ENCODE results near the gene ESM1. TPM values are rescaled to one million over a fixed set of nuclear protein-coding genes. Genes with fewer than 3 reads are reported as not detected.

The ESM1 gene
- total RNA-seq, 1 donor from 2014 or later: not detected

DNA sequence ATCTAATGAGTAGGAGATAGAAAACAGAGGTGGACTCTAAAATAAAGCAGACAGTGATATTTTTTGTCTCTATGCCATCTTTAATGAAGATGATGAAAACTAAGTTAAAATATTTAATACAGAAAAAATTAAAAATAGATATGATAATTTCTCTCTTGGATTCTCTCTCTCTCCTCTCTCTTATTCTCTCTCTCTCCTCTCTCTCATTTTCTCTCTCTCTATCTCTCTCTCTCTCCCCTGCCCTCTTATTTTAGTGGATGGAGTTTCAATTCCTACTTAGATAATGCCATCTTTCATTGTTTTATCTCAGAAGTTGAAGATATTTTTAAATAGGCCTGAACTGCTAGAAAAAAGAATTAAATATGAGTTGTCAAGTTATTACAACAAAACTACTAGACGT, 38.2 kb downstream of the ESM1 start:
- intact Hi-C loops (cut with DNase I): loop anchor here (10.0 kb wide), 1 partner anchor 208 kb away; no protein-coding TSS in a partner anchor
- no peak overlapping the region for H3K4me3 ChIP-seq
- no peak for TF ChIP-seq POLR2A (IDR thresholded peaks at IDR 0.05)
- TF ChIP-seq, protein P1, sequence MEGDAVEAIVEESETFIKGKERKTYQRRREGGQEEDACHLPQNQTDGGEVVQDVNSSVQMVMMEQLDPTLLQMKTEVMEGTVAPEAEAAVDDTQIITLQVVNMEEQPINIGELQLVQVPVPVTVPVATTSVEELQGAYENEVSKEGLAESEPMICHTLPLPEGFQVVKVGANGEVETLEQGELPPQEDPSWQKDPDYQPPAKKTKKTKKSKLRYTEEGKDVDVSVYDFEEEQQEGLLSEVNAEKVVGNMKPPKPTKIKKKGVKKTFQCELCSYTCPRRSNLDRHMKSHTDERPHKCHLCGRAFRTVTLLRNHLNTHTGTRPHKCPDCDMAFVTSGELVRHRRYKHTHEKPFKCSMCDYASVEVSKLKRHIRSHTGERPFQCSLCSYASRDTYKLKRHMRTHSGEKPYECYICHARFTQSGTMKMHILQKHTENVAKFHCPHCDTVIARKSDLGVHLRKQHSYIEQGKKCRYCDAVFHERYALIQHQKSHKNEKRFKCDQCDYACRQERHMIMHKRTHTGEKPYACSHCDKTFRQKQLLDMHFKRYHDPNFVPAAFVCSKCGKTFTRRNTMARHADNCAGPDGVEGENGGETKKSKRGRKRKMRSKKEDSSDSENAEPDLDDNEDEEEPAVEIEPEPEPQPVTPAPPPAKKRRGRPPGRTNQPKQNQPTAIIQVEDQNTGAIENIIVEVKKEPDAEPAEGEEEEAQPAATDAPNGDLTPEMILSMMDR (IDR thresholded peaks at IDR 0.05): no peak
- no peak for TF ChIP-seq POLR2AphosphoS5 (IDR thresholded peaks at IDR 0.05; ENCODE audit: insufficient read depth in 1 of 2, low read depth in 1 of 2)

DNA sequence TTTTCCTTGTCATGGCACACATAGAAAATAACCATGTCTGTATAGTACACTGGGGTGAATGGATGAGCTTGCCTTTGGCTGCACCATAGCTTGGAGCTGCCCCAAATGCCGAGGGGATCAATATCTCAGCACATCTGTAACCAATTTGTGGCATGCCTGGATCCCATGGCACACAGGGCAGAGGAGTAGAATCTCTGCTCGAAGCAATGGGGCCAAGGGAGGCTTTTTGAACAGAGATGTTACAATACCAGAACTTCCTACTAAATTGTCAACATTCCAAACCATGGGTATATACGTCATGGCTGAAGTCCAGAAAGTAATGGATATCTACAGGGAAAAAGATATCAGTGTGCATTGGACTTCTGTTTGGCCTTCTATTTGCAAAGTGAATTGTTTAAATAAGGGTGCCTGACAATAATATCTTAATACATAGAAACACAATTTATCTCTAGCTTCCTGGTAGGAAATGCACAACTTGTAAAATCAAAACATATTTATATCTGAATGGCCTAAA, 39.0 kb downstream of the ESM1 start:
- intact Hi-C loops (cut with DNase I): loop anchor here (10.0 kb wide), 1 partner anchor 208 kb away; no protein-coding TSS in a partner anchor
- H3K27ac ChIP-seq: no peak overlapping the region
- no peaks in the 10 kb centered on the region for H3K4me1 ChIP-seq

More for the DNA sequence above, 38.2 kb downstream of the ESM1 start:
- H3K9me3 ChIP-seq: no peaks in the 10 kb centered on the region
- no peaks in the 10 kb centered on the region for H3K27me3 ChIP-seq
- H3K4me1 ChIP-seq: no peaks in the 10 kb centered on the region
- DNase-seq (ENCODE audit: extremely low spot score in 2 of 2): no peak
- no peak overlapping the region for H3K27ac ChIP-seq
- H3K36me3 ChIP-seq: no peaks in the 10 kb centered on the region

DNA sequence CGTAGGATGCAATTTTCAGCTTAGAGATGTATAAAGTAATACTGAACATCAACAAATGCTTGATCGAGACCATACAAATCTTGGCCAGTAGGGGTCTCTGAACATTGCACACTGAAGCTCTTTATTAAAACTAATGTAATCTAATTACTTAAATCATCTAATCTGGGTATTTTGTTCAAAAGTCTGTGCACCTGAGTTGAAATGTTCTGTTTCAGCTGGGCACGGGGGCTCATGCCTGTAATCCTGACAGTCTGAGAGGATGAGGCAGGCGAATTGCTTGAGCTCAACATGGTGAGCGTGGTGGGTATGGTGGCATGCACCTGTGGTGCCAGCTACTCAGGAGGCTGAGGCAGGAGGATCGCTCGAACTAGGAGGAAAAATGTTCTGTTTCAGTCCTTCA, 41.0 kb downstream of the ESM1 start:
- H3K27ac ChIP-seq: no peak overlapping the region
- H3K27me3 ChIP-seq: no peaks in the 10 kb centered on the region
- H3K4me1 ChIP-seq: no peaks in the 10 kb centered on the region
- no peaks in the 10 kb centered on the region for H3K36me3 ChIP-seq
- no peak for TF ChIP-seq POLR2A (IDR thresholded peaks at IDR 0.05)
- TF ChIP-seq, protein P1 (IDR thresholded peaks at IDR 0.05): peak in 1 of 3 experiments; percentile 12
- no peak for TF ChIP-seq POLR2AphosphoS5 (IDR thresholded peaks at IDR 0.05; ENCODE audit: insufficient read depth in 1 of 2, low read depth in 1 of 2)
- DNase-seq (ENCODE audit: extremely low spot score in 2 of 2): no peak
- intact Hi-C loops (cut with DNase I): loop anchor here (10.0 kb wide), 1 partner anchor 210 kb away; no protein-coding TSS in a partner anchor
- H3K4me3 ChIP-seq: no peak overlapping the region
- no peaks in the 10 kb centered on the region for H3K9me3 ChIP-seq

More for the DNA sequence above, 39.0 kb downstream of the ESM1 start:
- H3K9me3 ChIP-seq: no peaks in the 10 kb centered on the region
- H3K36me3 ChIP-seq: no peaks in the 10 kb centered on the region
- TF ChIP-seq, protein P1 (IDR thresholded peaks at IDR 0.05): no peak
- TF ChIP-seq POLR2AphosphoS5 (IDR thresholded peaks at IDR 0.05; ENCODE audit: insufficient read depth in 1 of 2, low read depth in 1 of 2) (no peak), POLR2A (IDR thresholded peaks at IDR 0.05) (no peak)
- no peak overlapping the region for H3K4me3 ChIP-seq
- no peaks in the 10 kb centered on the region for H3K27me3 ChIP-seq
- DNase-seq (ENCODE audit: extremely low spot score in 2 of 2): no peak

DNA sequence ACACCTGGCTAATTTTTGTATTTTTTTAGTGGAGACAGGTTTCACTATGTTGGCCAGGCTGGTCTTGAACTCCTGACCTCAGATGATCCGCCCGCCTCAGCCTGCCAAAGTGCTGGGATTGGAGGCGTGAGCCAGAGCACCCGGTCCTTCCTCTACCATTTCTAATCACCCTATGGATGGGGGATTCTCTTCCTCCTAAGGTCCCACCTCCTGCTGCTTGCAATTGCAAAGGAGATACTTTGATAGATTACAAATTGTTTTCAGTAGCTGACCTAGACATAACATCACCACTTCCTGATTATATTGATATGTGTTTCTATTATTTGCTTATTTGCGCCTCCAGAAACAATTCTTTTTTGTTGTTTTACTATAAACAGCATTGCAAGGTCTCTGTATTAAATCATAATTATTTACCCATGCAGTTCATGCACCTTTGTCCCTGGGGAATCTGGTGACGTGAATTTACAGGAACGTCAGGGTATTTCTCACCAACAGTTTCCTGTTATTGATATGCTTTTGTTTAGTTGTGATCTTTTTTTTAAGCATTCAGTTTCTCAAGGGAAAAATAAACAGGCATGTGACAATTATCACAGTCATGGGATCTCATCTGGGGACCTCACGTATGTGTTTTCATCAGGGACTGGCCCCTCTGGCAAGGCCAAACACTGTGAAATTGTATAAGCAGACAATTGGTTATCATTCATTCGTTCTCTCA, 43.2 kb downstream of the ESM1 start:
- DNase-seq (ENCODE audit: extremely low spot score in 2 of 2): no peak
- TF ChIP-seq POLR2A (IDR thresholded peaks at IDR 0.05): no peak
- no peak for TF ChIP-seq POLR2AphosphoS5 (IDR thresholded peaks at IDR 0.05; ENCODE audit: insufficient read depth in 1 of 2, low read depth in 1 of 2)
- TF ChIP-seq, protein P1 (IDR thresholded peaks at IDR 0.05): no peak
- Histone ChIP-seq H3K9me3 (no peaks in the 10 kb centered on the region), H3K36me3 (no peaks in the 10 kb centered on the region), H3K27me3 (no peaks in the 10 kb centered on the region), H3K4me1 (no peaks in the 10 kb centered on the region), H3K4me3 (no peak overlapping the region), H3K27ac (no peak overlapping the region)
- intact Hi-C loops (cut with DNase I): loop anchor here (10.0 kb wide), 1 partner anchor 213 kb away; no protein-coding TSS in a partner anchor

DNA sequence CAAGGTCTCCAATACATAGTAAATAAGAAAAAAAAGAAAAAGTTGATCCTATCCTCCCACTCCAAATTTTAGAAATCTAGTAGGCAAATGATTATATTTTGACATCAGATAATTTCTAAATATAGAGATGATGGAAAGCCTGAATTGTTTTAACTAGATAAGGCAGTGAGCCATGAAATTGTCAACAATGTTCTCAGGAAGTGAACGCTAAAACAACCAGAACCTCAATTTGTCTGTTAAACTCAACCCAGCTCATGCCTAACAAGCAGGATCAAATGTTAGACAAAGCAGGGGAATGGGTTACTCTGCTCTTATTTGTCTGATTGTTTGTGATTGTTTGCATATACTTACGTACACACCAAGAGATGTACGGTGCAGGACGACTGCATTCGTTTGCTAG, 49.2 kb downstream of the ESM1 start:
- no peak overlapping the region for H3K27ac ChIP-seq
- H3K27me3 ChIP-seq: no peaks in the 10 kb centered on the region
- TF ChIP-seq, protein P1 (IDR thresholded peaks at IDR 0.05): no peak
- TF ChIP-seq POLR2A (IDR thresholded peaks at IDR 0.05) (no peak), POLR2AphosphoS5 (IDR thresholded peaks at IDR 0.05; ENCODE audit: insufficient read depth in 1 of 2, low read depth in 1 of 2) (no peak)
- intact Hi-C loops (cut with DNase I): no loop called here
- H3K36me3 ChIP-seq: no peaks in the 10 kb centered on the region
- no peak overlapping the region for H3K4me3 ChIP-seq
- DNase-seq (ENCODE audit: extremely low spot score in 2 of 2): no peak
- H3K4me1 ChIP-seq: no peaks in the 10 kb centered on the region
- no peaks in the 10 kb centered on the region for H3K9me3 ChIP-seq
